Astrocyte (in vitro differentiated cells and primary cell): Measurements from ENCODE around the gene KPNA6. TPM values are rescaled to one million over a fixed set of nuclear protein-coding genes. Genes with fewer than 3 reads are reported as not detected.
A peak's percentile ranks its signal among the peaks of the same experiment; 100 is the strongest.

Source experiments
- DNase-seq: peaks from one replicate; pipeline ENCODE4 v3.0.0-alpha.2; 2010; ENCODE audit warnings: low read depth
- FAIRE-seq: peaks from 2 replicates; lab custom pipeline; 2011; peaks lifted over from hg19 to GRCh38; lab: Jason Lieb, UNC
- H2AFZ ChIP-seq: 2 replicates; pipeline ENCODE4 v1.6.0; 2012; ENCODE audit warnings: low read depth, low read length, inconsistent platforms
- H3K27ac ChIP-seq: 2 replicates; pipeline ENCODE4 v1.5.1; 2011; ENCODE audit warnings: low read depth, low read length, inconsistent platforms
- H3K27me3 ChIP-seq: 2 replicates; pipeline ENCODE4 v1.6.0; 2011; ENCODE audit warnings: low read length, inconsistent platforms; ENCODE audit not compliant: insufficient read depth
- H3K36me3 ChIP-seq: 2 replicates; pipeline ENCODE4 v1.5.1; 2011; ENCODE audit warnings: low read length, inconsistent platforms; ENCODE audit not compliant: insufficient read depth
- H3K4me1 ChIP-seq: 2 replicates; pipeline ENCODE4 v1.5.1; 2011; ENCODE audit warnings: low read length, inconsistent platforms; ENCODE audit not compliant: insufficient read depth
- H3K4me2 ChIP-seq: 2 replicates; pipeline ENCODE4 v1.6.0; 2012; ENCODE audit warnings: low read length, inconsistent platforms
- H3K4me3 ChIP-seq: 2 replicates; pipeline ENCODE4 v1.5.1; 2011; ENCODE audit warnings: low read depth, mild to moderate bottlenecking, low read length, inconsistent platforms; ENCODE audit not compliant: insufficient read depth
- H3K79me2 ChIP-seq: 2 replicates; pipeline ENCODE4 v1.6.0; 2012; ENCODE audit warnings: mild to moderate bottlenecking, low read length, inconsistent platforms; ENCODE audit not compliant: insufficient read depth
- H3K9ac ChIP-seq: 2 replicates; pipeline ENCODE4 v1.6.0; 2012; ENCODE audit warnings: mild to moderate bottlenecking, low read length, inconsistent platforms
- H3K9me3 ChIP-seq: 2 replicates; pipeline ENCODE4 v1.5.1; 2012; ENCODE audit warnings: low read depth, mild to moderate bottlenecking, low read length, inconsistent platforms; ENCODE audit not compliant: insufficient read depth
- H4K20me1 ChIP-seq: 2 replicates; pipeline ENCODE4 v1.6.0; 2012; ENCODE audit warnings: low read length, inconsistent platforms; ENCODE audit not compliant: insufficient read depth
- H3K27ac Mint-ChIP-seq: one replicate; pipeline ENCODE4 v1.8.0; 2021; ENCODE audit warnings: mild to moderate bottlenecking, mixed read lengths; ENCODE audit not compliant: unreplicated experiment
- H3K27me3 Mint-ChIP-seq: one replicate; pipeline ENCODE4 v1.8.0; 2021; ENCODE audit warnings: low read depth, mixed read lengths; ENCODE audit not compliant: unreplicated experiment
- H3K36me3 Mint-ChIP-seq: one replicate; pipeline ENCODE4 v1.8.0; 2021; ENCODE audit warnings: low read depth, mixed read lengths; ENCODE audit not compliant: unreplicated experiment
- H3K4me1 Mint-ChIP-seq: one replicate; pipeline ENCODE4 v1.8.0; 2021; ENCODE audit warnings: low read depth, mixed read lengths; ENCODE audit not compliant: unreplicated experiment
- H3K4me3 Mint-ChIP-seq: one replicate; pipeline ENCODE4 v1.8.0; 2021; ENCODE audit warnings: mild to moderate bottlenecking, moderate library complexity, mixed read lengths; ENCODE audit not compliant: unreplicated experiment
- H3K9me3 Mint-ChIP-seq: one replicate; pipeline ENCODE4 v1.8.0; 2021; ENCODE audit warnings: mild to moderate bottlenecking, mixed read lengths; ENCODE audit not compliant: unreplicated experiment
- EZH2 ChIP-seq: IDR thresholded peaks from 2 replicates; pipeline ENCODE4 v1.6.1; 2012; ENCODE audit warnings: mild to moderate bottlenecking, low read length, inconsistent platforms; ENCODE audit not compliant: insufficient read depth
- microRNA-seq: library from miRNA; unstranded; fragments of <30 nt; microRNA quantifications from one replicate; pipeline ENCODE4 v1.2.0, GENCODE V29; 2020
- total RNA-seq: library from RNA; stranded (reverse); gene quantifications from 2 replicates; pipeline ENCODE4 v1.2.1, GENCODE V29; 2021
- TF ChIP-seq, protein P1 (sequence below): IDR thresholded peaks from 2 replicates; pipeline ENCODE4 v1.5.1; 2011; ENCODE audit warnings: low read depth, mild to moderate bottlenecking, inconsistent platforms, low read length, moderate library complexity; ENCODE audit not compliant: insufficient read depth

The KPNA6 gene
- total RNA-seq, 1 donor from 2014 or later = 122 TPM

GRCh38 chr1:32224285-32224684 lies 116.4 kb downstream of the KPNA6 start:
- Histone ChIP-seq H3K36me3 (peaks cover 33% of the 10 kb centered on the region), H3K27me3 (no peaks in the 10 kb centered on the region), H4K20me1 (peaks cover 16% of the 10 kb centered on the region), H3K79me2 (peaks cover 53% of the 10 kb centered on the region), H3K27ac (no peak overlapping the region), H3K4me1 (peaks cover 19% of the 10 kb centered on the region), H3K9me3 (no peaks in the 10 kb centered on the region), H3K9ac (peak overlapping the region; percentile 100), H3K4me3 (no peak overlapping the region), H3K4me2 (peak overlapping the region; percentile 97), H2AFZ (no peak overlapping the region)
- DNase-seq (no peak), FAIRE-seq (no peak)
- H3K9me3 Mint-ChIP-seq = no peaks in the 10 kb centered on the region
- peaks cover 11% of the 10 kb centered on the region for H3K4me1 Mint-ChIP-seq
- TF ChIP-seq EZH2 = no peak
- TF ChIP-seq, protein P1, sequence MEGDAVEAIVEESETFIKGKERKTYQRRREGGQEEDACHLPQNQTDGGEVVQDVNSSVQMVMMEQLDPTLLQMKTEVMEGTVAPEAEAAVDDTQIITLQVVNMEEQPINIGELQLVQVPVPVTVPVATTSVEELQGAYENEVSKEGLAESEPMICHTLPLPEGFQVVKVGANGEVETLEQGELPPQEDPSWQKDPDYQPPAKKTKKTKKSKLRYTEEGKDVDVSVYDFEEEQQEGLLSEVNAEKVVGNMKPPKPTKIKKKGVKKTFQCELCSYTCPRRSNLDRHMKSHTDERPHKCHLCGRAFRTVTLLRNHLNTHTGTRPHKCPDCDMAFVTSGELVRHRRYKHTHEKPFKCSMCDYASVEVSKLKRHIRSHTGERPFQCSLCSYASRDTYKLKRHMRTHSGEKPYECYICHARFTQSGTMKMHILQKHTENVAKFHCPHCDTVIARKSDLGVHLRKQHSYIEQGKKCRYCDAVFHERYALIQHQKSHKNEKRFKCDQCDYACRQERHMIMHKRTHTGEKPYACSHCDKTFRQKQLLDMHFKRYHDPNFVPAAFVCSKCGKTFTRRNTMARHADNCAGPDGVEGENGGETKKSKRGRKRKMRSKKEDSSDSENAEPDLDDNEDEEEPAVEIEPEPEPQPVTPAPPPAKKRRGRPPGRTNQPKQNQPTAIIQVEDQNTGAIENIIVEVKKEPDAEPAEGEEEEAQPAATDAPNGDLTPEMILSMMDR = no peak
- no peak overlapping the region for H3K27ac Mint-ChIP-seq
- H3K4me3 Mint-ChIP-seq = peak overlapping the region; percentile 98
- peaks cover 28% of the 10 kb centered on the region for H3K36me3 Mint-ChIP-seq
- H3K27me3 Mint-ChIP-seq = no peaks in the 10 kb centered on the region

Small RNA genes lying within 50 kb of the gene (microRNA-seq; reads per million reads assigned to microRNA genes)
- gene MIR5585 = not detected

Other genes with a start within 250 kb of the KPNA6 start
- gene PTP4A2, start 169.7 kb upstream of the KPNA6 start, total RNA-seq = 260 and 271 TPM in 2 replicates
- 126 and 139 TPM in 2 replicates for gene KHDRBS1, start 94.2 kb upstream of the KPNA6 start, total RNA-seq
- 11.8 and 13.3 TPM in 2 replicates for gene TMEM39B, start 35.1 kb upstream of the KPNA6 start, total RNA-seq
- gene TXLNA, start 71.6 kb downstream of the KPNA6 start, total RNA-seq = 65.8 and 66.6 TPM in 2 replicates
- 16.0 and 19.2 TPM in 2 replicates for gene CCDC28B, start 92.5 kb downstream of the KPNA6 start, total RNA-seq
- gene IQCC, start 97.6 kb downstream of the KPNA6 start, total RNA-seq = 0.87 and 1.0 TPM in 2 replicates
- not detected in 2 replicates for gene DCDC2B, start 101.0 kb downstream of the KPNA6 start, total RNA-seq
- gene TMEM234, start 114.3 kb downstream of the KPNA6 start, total RNA-seq = 16.7 and 17.3 TPM in 2 replicates
- 173 and 184 TPM in 2 replicates for gene EIF3I, start 114.4 kb downstream of the KPNA6 start, total RNA-seq
- gene FAM167B, start 139.2 kb downstream of the KPNA6 start, total RNA-seq = 0.64 and 0.75 TPM in 2 replicates
- 0.30 TPM in 1 of 2 replicates, not detected in the other for gene LCK, start 143.2 kb downstream of the KPNA6 start, total RNA-seq
- gene HDAC1, start 184.0 kb downstream of the KPNA6 start, total RNA-seq = 94.1 and 99.6 TPM in 2 replicates
- 185 and 213 TPM in 2 replicates for gene MARCKSL1, start 228.2 kb downstream of the KPNA6 start, total RNA-seq